ENCODE results near the gene ASPM.

ASPM gene

GRCh38 chr1:197180252-197180878 lies 33.9 kb upstream of the ASPM start:
- H3K27ac ChIP-seq (ENCODE audit: low read length), result no peak overlapping the region
- H3K9me3 ChIP-seq (replicated peaks; ENCODE audit: insufficient read depth, low read length), result no peaks in the 10 kb centered on the region
- no peaks in the 10 kb centered on the region for H3F3A ChIP-seq (ENCODE audit: insufficient read depth, low read length)
- H3K36me3 ChIP-seq (replicated peaks; ENCODE audit: insufficient read depth, low read length), result peaks cover 9% of the 10 kb centered on the region; the same call in 1 of the 2 replicates
- no peaks in the 10 kb centered on the region for H3K9me2 ChIP-seq (replicated peaks; ENCODE audit: insufficient read depth, low read length)
- TF ChIP-seq CTCF (IDR thresholded peaks at IDR 0.05; ENCODE audit: low read length) (peak; percentile 81), EZH2 (optimal IDR thresholded peaks at IDR 0.05; ENCODE audit: low read depth, low read length) (no peak)
- H3K4me1 ChIP-seq (ENCODE audit: low read length), result no peaks in the 10 kb centered on the region
- H2AFZ ChIP-seq (ENCODE audit: low read length), result no peak overlapping the region
- no peaks in the 10 kb centered on the region for H4K20me1 ChIP-seq (ENCODE audit: insufficient read depth, low read length)
- H3K4me3 ChIP-seq (ENCODE audit: low read length), result no peak overlapping the region
- no peak overlapping the region for H3K9ac ChIP-seq (ENCODE audit: low read length)
- H3K79me2 ChIP-seq (ENCODE audit: low read length), result no peaks in the 10 kb centered on the region
- H3K27me3 ChIP-seq (replicated peaks; ENCODE audit: insufficient read depth, low read length), result no peaks in the 10 kb centered on the region
- peak; percentile 49 for DNase-seq
- H3K4me2 ChIP-seq (ENCODE audit: low read depth, low read length), result no peak overlapping the region

GRCh38 chr1:197178998-197179397 lies 32.5 kb upstream of the ASPM start:
- H3K27ac ChIP-seq (ENCODE audit: low read length), result no peak overlapping the region
- DNase-seq, result peak; percentile 19
- no peaks in the 10 kb centered on the region for H3K9me2 ChIP-seq (replicated peaks; ENCODE audit: insufficient read depth, low read length)
- H3K9me3 ChIP-seq (replicated peaks; ENCODE audit: insufficient read depth, low read length), result no peaks in the 10 kb centered on the region
- H2AFZ ChIP-seq (ENCODE audit: low read length), result no peak overlapping the region
- H3K4me2 ChIP-seq (ENCODE audit: low read depth, low read length), result no peak overlapping the region
- H3K9ac ChIP-seq (ENCODE audit: low read length), result no peak overlapping the region
- TF ChIP-seq EZH2 (optimal IDR thresholded peaks at IDR 0.05; ENCODE audit: low read depth, low read length) (no peak), CTCF (IDR thresholded peaks at IDR 0.05; ENCODE audit: low read length) (peak; percentile 11; the same call in 1 of the 2 replicates), EZH2phosphoT487 (IDR thresholded peaks at IDR 0.05; ENCODE audit: low read length) (no peak)
- H3K79me2 ChIP-seq (ENCODE audit: low read length), result no peaks in the 10 kb centered on the region
- no peaks in the 10 kb centered on the region for H3F3A ChIP-seq (ENCODE audit: insufficient read depth, low read length)
- no peak overlapping the region for H3K4me3 ChIP-seq (ENCODE audit: low read length)
- H3K36me3 ChIP-seq (replicated peaks; ENCODE audit: insufficient read depth, low read length), result peaks cover 9% of the 10 kb centered on the region; the same call in 1 of the 2 replicates
- no peaks in the 10 kb centered on the region for H3K27me3 ChIP-seq (replicated peaks; ENCODE audit: insufficient read depth, low read length)
- no peaks in the 10 kb centered on the region for H4K20me1 ChIP-seq (ENCODE audit: insufficient read depth, low read length)
- H3K4me1 ChIP-seq (ENCODE audit: low read length), result no peaks in the 10 kb centered on the region

GRCh38 chr1:197174818-197175217 lies 28.3 kb upstream of the ASPM start:
- no peak overlapping the region for H3K4me3 ChIP-seq (ENCODE audit: low read length)
- no peak overlapping the region for H3K9ac ChIP-seq (ENCODE audit: low read length)
- H3K9me2 ChIP-seq (replicated peaks; ENCODE audit: insufficient read depth, low read length), result no peaks in the 10 kb centered on the region
- TF ChIP-seq EZH2 (optimal IDR thresholded peaks at IDR 0.05; ENCODE audit: low read depth, low read length) (no peak), CTCF (IDR thresholded peaks at IDR 0.05; ENCODE audit: low read length) (no peak), EZH2phosphoT487 (IDR thresholded peaks at IDR 0.05; ENCODE audit: low read length) (no peak)
- no peaks in the 10 kb centered on the region for H4K20me1 ChIP-seq (ENCODE audit: insufficient read depth, low read length)
- no peaks in the 10 kb centered on the region for H3K27me3 ChIP-seq (replicated peaks; ENCODE audit: insufficient read depth, low read length)
- DNase-seq, result no peak
- H3K79me2 ChIP-seq (ENCODE audit: low read length), result no peaks in the 10 kb centered on the region
- no peak overlapping the region for H3K27ac ChIP-seq (ENCODE audit: low read length)
- no peaks in the 10 kb centered on the region for H3K4me1 ChIP-seq (ENCODE audit: low read length)
- H2AFZ ChIP-seq (ENCODE audit: low read length), result no peak overlapping the region
- no peaks in the 10 kb centered on the region for H3K36me3 ChIP-seq (replicated peaks; ENCODE audit: insufficient read depth, low read length)
- no peaks in the 10 kb centered on the region for H3F3A ChIP-seq (ENCODE audit: insufficient read depth, low read length)
- H3K4me2 ChIP-seq (ENCODE audit: low read depth, low read length), result no peak overlapping the region
- H3K9me3 ChIP-seq (replicated peaks; ENCODE audit: insufficient read depth, low read length), result no peaks in the 10 kb centered on the region
